SK-N-SH treated with all-trans-retinoic acid at 6 μM for 48 hours (cell line): ENCODE measurements around the gene KCNH3.

Experiments
- RARB ChIP-seq: fragments of 250-450 bp; sonication (Bioruptor Pico); IDR thresholded peaks from 2 replicates; pipeline ENCODE4 v1.8.0; 2021; ENCODE audit warnings: mild to moderate bottlenecking, moderate library complexity
- TCF4 ChIP-seq: fragments of 250-450 bp; sonication (Bioruptor Pico); IDR thresholded peaks from 2 replicates; pipeline ENCODE4 v1.8.0; 2021; ENCODE audit warnings: mild to moderate bottlenecking, moderate library complexity, borderline replicate concordance
- ZFP3 ChIP-seq: fragments of 250-450 bp; sonication (Bioruptor Pico); IDR thresholded peaks from 2 replicates; pipeline ENCODE4 v1.5.0; 2020; ENCODE audit warnings: mild to moderate bottlenecking, moderate library complexity
- ZNF565 ChIP-seq: fragments of 450-650 bp; formaldehyde crosslinking; conservative IDR thresholded peaks from 2 replicates; pipeline ENCODE4 v1.5.0; 2020; ENCODE audit warnings: low read depth, mild to moderate bottlenecking, moderate library complexity
- ZNF70 ChIP-seq: fragments of 450-650 bp; formaldehyde crosslinking; IDR thresholded peaks from 2 replicates; pipeline ENCODE4 v1.5.0; 2020; ENCODE audit warnings: mild to moderate bottlenecking, moderate library complexity
- ZNF8 ChIP-seq: fragments of 450-650 bp; formaldehyde crosslinking; IDR thresholded peaks from 2 replicates; pipeline ENCODE4 v1.5.0; 2020; ENCODE audit warnings: mild to moderate bottlenecking, moderate library complexity
- TF ChIP-seq, protein P1 (sequence below): fragments of 250-450 bp; sonication (Bioruptor Pico); IDR thresholded peaks from 2 replicates; pipeline ENCODE4 v1.5.1; 2020; ENCODE audit warnings: low read depth, mild to moderate bottlenecking, moderate library complexity
- TF ChIP-seq, protein P2 (sequence below): fragments of 250-450 bp; sonication (Bioruptor Pico); IDR thresholded peaks from 2 replicates; pipeline ENCODE4 v1.8.0; 2020; ENCODE audit warnings: mild to moderate bottlenecking, moderate library complexity, borderline replicate concordance

DNA sequence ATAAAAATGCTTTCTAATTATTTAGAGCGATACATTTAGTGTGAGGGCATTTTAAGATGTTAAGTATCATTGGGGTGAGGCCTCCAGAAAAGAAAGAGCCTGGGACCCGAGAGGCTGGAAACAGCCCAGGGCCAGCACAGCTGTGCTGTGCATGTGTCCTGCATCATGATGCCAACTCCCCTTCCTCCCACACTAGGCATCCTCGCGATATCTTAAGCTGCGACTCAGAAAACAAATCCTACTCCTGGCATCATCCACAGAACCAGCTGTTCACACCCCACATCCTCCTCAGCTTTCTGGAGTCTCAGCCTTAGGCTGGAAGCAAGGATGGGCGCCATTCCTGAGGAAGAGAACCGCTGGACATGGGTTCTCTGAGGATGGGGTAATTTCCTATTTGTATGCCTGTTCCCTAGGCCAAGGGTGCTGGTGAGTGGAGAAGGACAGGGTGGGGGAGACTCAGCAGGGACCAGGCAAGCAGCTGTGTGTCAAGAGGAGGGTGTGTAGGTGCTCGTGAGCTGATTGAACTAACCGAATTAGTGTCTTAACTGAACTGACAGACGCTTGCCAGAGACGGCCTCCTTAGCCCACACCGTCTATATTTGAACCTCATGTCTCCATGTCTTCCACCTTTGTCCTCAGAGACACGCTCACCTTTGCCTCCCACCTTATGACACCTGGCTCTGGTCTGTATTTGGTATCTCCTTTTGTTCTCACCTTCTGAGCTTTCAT, 44.7 kb downstream of the KCNH3 start:
- TF ChIP-seq, protein P1, sequence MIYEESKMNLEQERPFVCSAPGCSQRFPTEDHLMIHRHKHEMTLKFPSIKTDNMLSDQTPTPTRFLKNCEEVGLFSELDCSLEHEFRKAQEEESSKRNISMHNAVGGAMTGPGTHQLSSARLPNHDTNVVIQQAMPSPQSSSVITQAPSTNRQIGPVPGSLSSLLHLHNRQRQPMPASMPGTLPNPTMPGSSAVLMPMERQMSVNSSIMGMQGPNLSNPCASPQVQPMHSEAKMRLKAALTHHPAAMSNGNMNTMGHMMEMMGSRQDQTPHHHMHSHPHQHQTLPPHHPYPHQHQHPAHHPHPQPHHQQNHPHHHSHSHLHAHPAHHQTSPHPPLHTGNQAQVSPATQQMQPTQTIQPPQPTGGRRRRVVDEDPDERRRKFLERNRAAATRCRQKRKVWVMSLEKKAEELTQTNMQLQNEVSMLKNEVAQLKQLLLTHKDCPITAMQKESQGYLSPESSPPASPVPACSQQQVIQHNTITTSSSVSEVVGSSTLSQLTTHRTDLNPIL (CRISPR knock-in tag), result no peak
- TF ChIP-seq, protein P2, sequence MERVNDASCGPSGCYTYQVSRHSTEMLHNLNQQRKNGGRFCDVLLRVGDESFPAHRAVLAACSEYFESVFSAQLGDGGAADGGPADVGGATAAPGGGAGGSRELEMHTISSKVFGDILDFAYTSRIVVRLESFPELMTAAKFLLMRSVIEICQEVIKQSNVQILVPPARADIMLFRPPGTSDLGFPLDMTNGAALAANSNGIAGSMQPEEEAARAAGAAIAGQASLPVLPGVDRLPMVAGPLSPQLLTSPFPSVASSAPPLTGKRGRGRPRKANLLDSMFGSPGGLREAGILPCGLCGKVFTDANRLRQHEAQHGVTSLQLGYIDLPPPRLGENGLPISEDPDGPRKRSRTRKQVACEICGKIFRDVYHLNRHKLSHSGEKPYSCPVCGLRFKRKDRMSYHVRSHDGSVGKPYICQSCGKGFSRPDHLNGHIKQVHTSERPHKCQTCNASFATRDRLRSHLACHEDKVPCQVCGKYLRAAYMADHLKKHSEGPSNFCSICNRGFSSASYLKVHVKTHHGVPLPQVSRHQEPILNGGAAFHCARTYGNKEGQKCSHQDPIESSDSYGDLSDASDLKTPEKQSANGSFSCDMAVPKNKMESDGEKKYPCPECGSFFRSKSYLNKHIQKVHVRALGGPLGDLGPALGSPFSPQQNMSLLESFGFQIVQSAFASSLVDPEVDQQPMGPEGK (CRISPR knock-in tag), result no peak
- TF ChIP-seq ZNF8 (CRISPR knock-in tag) (no peak), ZNF565 (CRISPR knock-in tag) (no peak), ZFP3 (CRISPR knock-in tag) (no peak), ZNF70 (CRISPR knock-in tag) (no peak), RARB (CRISPR knock-in tag) (no peak), TCF4 (CRISPR knock-in tag) (no peak)
